NCI-H1105 (cell line): Measurements from ENCODE around the gene KLHL3.
A peak's percentile ranks its signal among the peaks of the same experiment; 100 is the strongest.

Experiments
- DNase-seq: peaks from one replicate; lab custom pipeline; 2025; lab: John Stamatoyannopoulos, UW

The KLHL3 gene

GRCh38 chr5:137632716-137633115, 103.2 kb downstream of the KLHL3 start:
- DNase-seq, result no peak

- DNase-seq, result no peak
Measured at GRCh38 chr5:137631453-137631852, 104.4 kb downstream of the KLHL3 start.

GRCh38 chr5:137630972-137631370, 104.9 kb downstream of the KLHL3 start:
- DNase-seq, result no peak

- no peak for DNase-seq
Measured at GRCh38 chr5:137630216-137630971, 105.5 kb downstream of the KLHL3 start.

DNA sequence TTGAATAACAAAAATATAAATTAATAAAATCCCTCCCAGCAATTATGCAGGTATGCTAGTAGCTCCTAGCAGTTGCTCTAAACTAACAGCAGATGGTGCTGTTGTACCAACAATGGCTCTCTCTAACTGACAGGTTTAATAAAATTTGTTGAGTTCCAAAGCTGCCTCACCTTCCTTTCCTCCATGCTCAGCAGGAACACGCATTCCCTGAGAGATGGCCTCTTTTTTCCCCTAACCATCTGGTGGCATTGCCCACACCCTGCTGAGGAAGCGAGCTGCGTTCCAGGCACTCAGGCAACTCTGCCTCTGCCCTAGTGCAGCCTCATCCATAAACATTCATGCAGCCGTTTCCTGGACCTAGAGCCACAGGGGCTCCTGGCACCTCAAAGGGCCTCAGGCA, 106.2 kb downstream of the KLHL3 start:
- DNase-seq, result peak; percentile 30

DNA sequence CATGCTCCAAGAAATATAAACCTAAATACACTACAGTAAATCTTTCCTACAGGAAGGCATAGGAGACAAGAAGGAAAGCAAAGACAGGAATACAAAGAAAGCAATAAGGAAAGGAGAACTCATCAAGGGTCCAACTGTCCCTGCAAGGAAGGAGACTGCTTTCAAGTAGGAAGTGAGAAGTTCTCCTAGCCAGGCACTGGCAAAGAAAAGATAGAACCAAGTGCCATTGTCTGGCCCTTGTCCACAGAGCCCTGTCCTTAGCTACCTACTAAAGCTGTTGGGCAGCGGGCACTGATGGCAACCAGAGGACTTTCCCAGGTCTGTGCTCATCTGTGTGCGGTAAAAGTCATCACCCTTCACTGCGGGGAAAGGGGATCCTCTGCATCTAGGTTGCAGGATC, 108.2 kb downstream of the KLHL3 start:
- no peak for DNase-seq

GRCh38 chr5:137627293-137627692, 108.6 kb downstream of the KLHL3 start:
- peak; percentile 55 for DNase-seq

DNA sequence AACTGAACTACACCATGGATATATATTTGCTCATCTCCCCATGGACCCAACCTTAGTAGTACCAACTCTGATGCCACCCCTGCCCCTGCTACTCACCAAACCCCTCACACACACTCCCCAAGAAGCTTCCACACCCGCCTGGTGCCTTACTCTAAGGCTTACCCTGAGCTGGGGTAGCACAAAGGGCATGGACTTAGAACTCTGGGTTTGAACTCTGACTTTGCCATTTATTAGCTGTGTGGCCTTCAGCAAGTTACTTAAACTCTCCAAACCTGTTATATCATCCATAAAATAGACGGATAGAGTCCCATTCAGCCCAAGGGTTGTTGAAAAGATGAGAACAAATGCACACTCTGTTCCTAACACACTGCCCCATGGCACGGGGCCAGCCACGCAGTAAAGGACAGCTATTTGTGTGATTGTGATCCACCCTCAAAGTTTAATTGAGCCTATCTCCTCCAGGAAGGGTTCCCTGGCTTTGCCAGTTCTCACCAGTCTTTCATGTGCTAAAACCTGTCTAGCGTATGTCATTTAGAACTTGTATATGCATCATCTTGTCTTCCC, 111.0 kb downstream of the KLHL3 start:
- DNase-seq, result no peak

- no peak for DNase-seq
Measured at GRCh38 chr5:137622850-137623249, 113.0 kb downstream of the KLHL3 start.

- DNase-seq, result no peak
Measured at GRCh38 chr5:137621861-137622823, 113.7 kb downstream of the KLHL3 start.

DNA sequence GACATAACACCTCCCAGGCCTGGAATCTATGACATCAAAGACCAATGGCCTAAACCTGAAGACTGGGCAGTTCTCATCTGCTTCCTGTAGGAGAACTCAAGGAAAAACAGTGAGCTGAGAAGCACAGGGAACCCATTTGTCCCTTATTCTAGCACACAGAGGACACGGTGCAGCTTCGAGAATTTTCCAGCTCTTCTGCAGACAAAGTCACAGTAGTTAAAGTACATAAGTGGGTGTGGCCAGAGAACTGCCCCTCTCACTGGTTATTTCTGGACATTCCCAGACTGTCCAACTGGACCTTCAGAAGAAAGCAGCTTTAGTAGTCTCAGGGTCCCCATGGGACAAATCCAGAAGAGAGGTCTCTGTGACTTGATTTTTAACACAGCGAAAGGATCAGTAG, 114.6 kb downstream of the KLHL3 start:
- DNase-seq, result no peak

GRCh38 chr5:137619191-137619870, 116.6 kb downstream of the KLHL3 start:
- DNase-seq, result peak; percentile 64

GRCh38 chr5:137618476-137618875, 117.4 kb downstream of the KLHL3 start:
- no peak for DNase-seq

- DNase-seq, result no peak
Measured at GRCh38 chr5:137617528-137618205, 118.2 kb downstream of the KLHL3 start.

DNA sequence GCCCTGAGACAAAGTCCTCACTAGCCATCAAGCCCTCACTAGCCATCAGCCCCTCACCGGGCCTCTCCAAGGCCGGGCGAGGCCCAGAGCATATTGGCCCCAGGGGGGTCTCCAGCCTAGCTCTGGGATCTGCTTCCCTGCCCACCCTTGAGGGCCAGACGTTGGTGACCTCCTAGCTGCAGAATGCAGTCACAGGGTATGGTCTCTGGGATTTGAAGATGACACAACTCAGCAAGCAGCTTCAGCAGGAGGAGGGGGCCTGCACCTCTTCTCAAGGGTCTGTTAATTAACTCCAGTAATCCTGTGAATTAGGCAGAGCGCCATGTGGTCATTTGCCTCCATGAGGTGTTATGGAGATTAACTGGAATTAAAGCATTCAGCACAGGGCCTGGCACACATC, 119.8 kb downstream of the KLHL3 start:
- DNase-seq, result no peak

DNA sequence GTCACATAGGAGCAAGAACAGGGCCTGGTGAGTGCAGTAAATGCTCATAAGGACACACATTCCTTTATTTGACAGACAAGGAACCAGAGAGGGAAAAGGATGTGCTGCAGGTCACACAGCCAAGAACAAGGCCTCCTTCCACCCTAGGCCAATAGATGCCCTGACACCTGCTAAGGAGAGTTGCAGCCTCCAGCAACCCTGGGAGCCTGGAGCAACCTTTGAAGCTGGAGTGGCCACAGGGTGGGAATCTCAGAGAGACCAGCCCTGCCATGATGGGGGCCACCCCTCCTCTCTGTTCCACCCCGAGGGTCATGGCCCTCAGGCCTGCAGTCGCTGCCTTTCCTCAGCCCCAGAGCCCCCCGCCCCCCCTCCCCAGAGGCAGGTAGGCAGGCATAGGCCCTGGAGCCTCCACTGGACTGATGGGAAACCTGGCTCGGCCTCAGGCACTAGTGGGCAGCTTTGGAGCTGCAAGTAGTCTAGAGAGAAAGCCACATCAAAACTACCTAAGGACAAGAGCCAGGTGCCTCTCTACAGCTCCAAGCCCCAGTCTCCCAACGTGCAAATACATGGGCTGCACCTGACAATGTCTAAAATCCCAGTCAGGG, 120.6 kb downstream of the KLHL3 start:
- no peak for DNase-seq

GRCh38 chr5:137613554-137614265, 122.2 kb downstream of the KLHL3 start:
- DNase-seq, result no peak

DNA sequence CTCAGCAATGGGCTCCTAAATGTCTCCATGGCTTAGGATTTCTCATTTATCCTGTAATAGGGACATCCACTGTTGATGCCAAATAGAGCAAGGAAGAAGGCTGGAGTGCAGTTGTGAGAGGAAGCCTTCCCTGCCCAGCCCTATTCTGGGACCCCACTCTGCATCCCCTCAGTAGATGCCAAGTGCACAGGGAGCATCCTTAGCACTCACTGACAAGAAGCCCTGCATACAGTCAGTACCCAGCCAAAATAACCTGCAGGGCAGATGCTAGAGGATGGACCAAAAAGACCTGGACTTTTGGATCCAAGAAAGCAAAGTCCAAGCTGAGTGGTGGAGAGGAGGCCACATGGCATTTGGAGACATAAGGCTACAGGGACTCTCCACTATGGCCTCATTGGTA, 123.3 kb downstream of the KLHL3 start:
- DNase-seq, result no peak

GRCh38 chr5:137611794-137612435, 124.0 kb downstream of the KLHL3 start:
- DNase-seq, result no peak

- no peak for DNase-seq
Measured at GRCh38 chr5:137611011-137611580, 124.8 kb downstream of the KLHL3 start.
